Prostate gland (tissue), 2 donors: Measurements from ENCODE around the gene UNC50. TPM values are rescaled to one million over a fixed set of nuclear protein-coding genes. Genes with fewer than 3 reads are reported as not detected.

Source experiments
- DNase-seq: peaks from one replicate; pipeline ENCODE4 v3.0.0-alpha.2; 2019; ENCODE audit warnings: low spot score
- H3K27ac ChIP-seq, 2 donors: fragments of 200-600 bp; sonication (generic); 2 replicates each; pipeline ENCODE4 v1.5.1; 2017 to 2019
- H3K27me3 ChIP-seq: fragments of 200-600 bp; sonication (generic); replicated peaks from 2 replicates; pipeline ENCODE4 v1.5.1; 2019; ENCODE audit not compliant: insufficient read depth
- H3K36me3 ChIP-seq, 2 donors: fragments of 200-600 bp; sonication (generic); 1 replicate in 1 of 2; 2 replicates in 1 of 2; pipeline versions ENCODE4 v1.5.1 to v1.8.1; 2017 to 2019
- H3K4me1 ChIP-seq: fragments of 200-600 bp; sonication (generic); replicated peaks from 2 replicates; pipeline ENCODE4 v1.5.1; 2019
- H3K4me3 ChIP-seq, 2 donors: fragments of 200-600 bp; sonication (generic); 2 replicates each; pipeline ENCODE4 v1.5.1; 2017 to 2019
- H3K9me3 ChIP-seq: fragments of 200-600 bp; sonication (generic); 2 replicates; pipeline ENCODE4 v1.5.1; 2017
- CTCF ChIP-seq, 4 experiments: fragments of 200-600 bp in 2 of 4; fragments of 450-650 bp in 2 of 4; sonication (generic) in 2 of 4; IDR thresholded peaks; 1 replicate in 3 of 4; 2 replicates in 1 of 4; pipeline ENCODE4 v1.5.1; 2016 to 2019; ENCODE audit warnings: antibody characterized with exemption in 4 of 4, mild to moderate bottlenecking in 2 of 4, moderate library complexity in 2 of 4
- POLR2A ChIP-seq: fragments of 450-650 bp; IDR thresholded peaks from one replicate; pipeline ENCODE4 v1.6.1; 2016; ENCODE audit warnings: antibody characterized with exemption, mild to moderate bottlenecking
- POLR2AphosphoS5 ChIP-seq: sonication (generic); formaldehyde crosslinking; IDR thresholded peaks from one replicate; pipeline ENCODE4 v1.6.1; 2017; ENCODE audit warnings: antibody characterized with exemption
- WGBS: methylation state at CpG from one replicate; pipeline ENCODE4 v1.1.5; 2018; 5-methylcytosine and 5-hydroxymethylcytosine counted together
- intact Hi-C: fragments of 100-400 bp; cut with DNase I; formaldehyde crosslinking; loops from one replicate; pipeline ENCODE4 v1.14.2; 2022
- total RNA-seq, 2 donors: library from RNA; depleted of rRNA; stranded (reverse); fragments of >200 nt; gene quantifications; one replicate each; pipeline ENCODE4 v1.1.0, GENCODE V29; 2016

The UNC50 gene
- total RNA-seq, 2 donors from 2014 or later: 42.5 to 49.9 TPM

GRCh38 chr2:98604547-98604946 lies 3.8 kb upstream of the UNC50 start:
- no peak overlapping the region for H3K4me3 ChIP-seq
- intact Hi-C loops: no loop called here
- no peaks in the 10 kb centered on the region for H3K27me3 ChIP-seq
- no peaks in the 10 kb centered on the region for H3K36me3 ChIP-seq
- H3K9me3 ChIP-seq: no peaks in the 10 kb centered on the region
- DNase-seq: no peak
- TF ChIP-seq CTCF (IDR thresholded peaks at IDR 0.05) (no peak), POLR2A (no peak), POLR2AphosphoS5 (no peak)
- H3K4me1 ChIP-seq: peaks cover 6% of the 10 kb centered on the region
- H3K27ac ChIP-seq: no peak overlapping the region
- whole genome bisulfite sequencing: 73% methylated on average over 2 of the region's 2 CpGs

GRCh38 chr2:98605076-98605475 lies 3.3 kb upstream of the UNC50 start:
- peaks cover 6% of the 10 kb centered on the region for H3K4me1 ChIP-seq
- WGBS: 78% methylated on average over 3 of the region's 3 CpGs
- intact Hi-C loops: loop anchor here (5.0 kb wide), 1 partner anchor 127 kb away; the partner anchor contains the start of gene MGAT4A

GRCh38 chr2:98606431-98606830 lies 2.0 kb upstream of the UNC50 start:
- H3K4me3 ChIP-seq: no peak overlapping the region
- WGBS: 82% methylated on average over 7 of the region's 7 CpGs

More at GRCh38 chr2:98605076-98605475, 3.3 kb upstream of the UNC50 start:
- H3K27ac ChIP-seq: no peak overlapping the region
- no peak overlapping the region for H3K4me3 ChIP-seq
- H3K27me3 ChIP-seq: no peaks in the 10 kb centered on the region
- no peak for DNase-seq
- no peaks in the 10 kb centered on the region for H3K9me3 ChIP-seq
- TF ChIP-seq CTCF (IDR thresholded peaks at IDR 0.05) (no peak), POLR2A (no peak), POLR2AphosphoS5 (no peak)
- H3K36me3 ChIP-seq: no peaks in the 10 kb centered on the region

GRCh38 chr2:98607104-98607503 lies 1.3 kb upstream of the UNC50 start:
- intact Hi-C loops: loop anchor here (5.0 kb wide), 1 partner anchor 125 kb away; the partner anchor contains the start of gene MGAT4A
- Histone ChIP-seq H3K9me3 (no peaks in the 10 kb centered on the region), H3K27ac (no peak overlapping the region), H3K4me3 (peak overlapping the region; percentile 94 to 98), H3K27me3 (no peaks in the 10 kb centered on the region), H3K4me1 (peaks cover 13% of the 10 kb centered on the region), H3K36me3 (no peaks in the 10 kb centered on the region)
- WGBS: 47% methylated on average over 6 of the region's 6 CpGs
- TF ChIP-seq CTCF (IDR thresholded peaks at IDR 0.05): no peak
- no peak for TF ChIP-seq POLR2AphosphoS5
- no peak for TF ChIP-seq POLR2A
- no peak for DNase-seq

More at GRCh38 chr2:98606431-98606830, 2.0 kb upstream of the UNC50 start:
- Histone ChIP-seq H3K27me3 (no peaks in the 10 kb centered on the region), H3K9me3 (no peaks in the 10 kb centered on the region), H3K27ac (no peak overlapping the region), H3K36me3 (no peaks in the 10 kb centered on the region), H3K4me1 (peaks cover 13% of the 10 kb centered on the region)
- intact Hi-C loops: loop anchor here (5.0 kb wide), 1 partner anchor 126 kb away; the partner anchor contains the start of gene MGAT4A
- no peak for DNase-seq
- TF ChIP-seq POLR2A: no peak
- no peak for TF ChIP-seq POLR2AphosphoS5

- intact Hi-C loops: loop anchor here (5.0 kb wide), 1 partner anchor 125 kb away; the partner anchor contains the start of gene MGAT4A
- WGBS: 3% methylated on average over 7 of the region's 7 CpGs
- no peaks in the 10 kb centered on the region for H3K9me3 ChIP-seq
- peak overlapping the region; percentile 94 to 98 for H3K4me3 ChIP-seq
- no peaks in the 10 kb centered on the region for H3K36me3 ChIP-seq
- no peak for DNase-seq
- H3K27me3 ChIP-seq: no peaks in the 10 kb centered on the region
- peaks cover 13% of the 10 kb centered on the region for H3K4me1 ChIP-seq
- peak overlapping the region; percentile 93 to 95 for H3K27ac ChIP-seq
- TF ChIP-seq CTCF (IDR thresholded peaks at IDR 0.05): no peak
- TF ChIP-seq POLR2AphosphoS5: no peak
- no peak for TF ChIP-seq POLR2A
Observed at GRCh38 chr2:98607741-98608115, 661 bp upstream of the UNC50 start.
